HCT116 (cell line): ENCODE results near the gene TMPRSS3. TPM values are rescaled to one million over a fixed set of nuclear protein-coding genes. Genes with fewer than 3 reads are reported as not detected.

Source experiments
- ATAC-seq: fragments of 200-7000 bp; cut with Tn5 transposase; 2 replicates; pipeline ENCODE4 v1.9.1; 2020; ENCODE audit warnings: mild to moderate bottlenecking, moderate library complexity
- BruUV-seq: library from RNA; stranded (reverse); fragments of 400-500 nt; replicated peaks from 2 replicates; lab custom pipeline; 2021; lab: Mats Ljungman, UMichigan
- CTCF ChIA-PET: fragments of 300-600 bp; sonication (Branson Sonifier 250); formaldehyde crosslinking; loops from one replicate; lab custom pipeline; 2021; ENCODE audit warnings: antibody characterized with exemption; lab: Charles Lee
- POLR2A ChIA-PET: fragments of 300-600, 350-600 bp; sonication (Branson Sonifier 250); formaldehyde crosslinking; loops from one replicate; lab custom pipeline; 2021; ENCODE audit warnings: antibody characterized with exemption; lab: Charles Lee
- RAD21 ChIA-PET, 2 experiments: fragments of 300-600 bp; sonication (Branson Sonifier 250); formaldehyde crosslinking; loops; one replicate each; lab custom pipeline; 2023; ENCODE audit warnings: low total read pairs in 2 of 2; ENCODE audit not compliant: uncharacterized antibody in 2 of 2, unreplicated experiment in 2 of 2, low non-redundant PET in 1 of 2; lab: Charles Lee
- DNase-seq: peaks from one replicate; pipeline ENCODE4 v3.0.0-alpha.2; 2010; ENCODE audit warnings: low read depth, low spot score
- H2AFZ ChIP-seq: fragments of 200-600 bp; shearing (Covaris generic), sonication (generic); 2 replicates; pipeline ENCODE4 v1.6.1; 2017; ENCODE audit warnings: low read depth, mixed run types, mixed read lengths, antibody characterized with exemption, low read length; ENCODE audit not compliant: poor library complexity, severe bottlenecking
- H3K27ac ChIP-seq: 2 replicates; pipeline ENCODE4 v1.5.1; 2012; ENCODE audit warnings: low read depth, low read length
- H3K27me3 ChIP-seq: fragments of 200-600 bp; sonication (generic); 2 replicates; pipeline ENCODE4 v1.6.1; 2016; ENCODE audit warnings: mixed run types, low read length, mixed read lengths; ENCODE audit not compliant: insufficient read depth
- H3K36me3 ChIP-seq, 2 experiments: fragments of 200-500 bp in 1 of 2; fragments of 200-600 bp in 1 of 2; sonication (Bioruptor generic) in 1 of 2; sonication (generic) in 1 of 2; 2 replicates each; pipeline versions ENCODE4 v1.5.1 to v1.6.1; 2014 to 2016; ENCODE audit warnings: low read length in 2 of 2, inconsistent platforms in 1 of 2, mixed read lengths in 1 of 2, mixed run types in 1 of 2; ENCODE audit not compliant: insufficient read depth in 2 of 2, control insufficient read depth in 1 of 2
- H3K4me1 ChIP-seq, 2 experiments: fragments of 200-600 bp in 1 of 2; sonication (generic) in 1 of 2; 2 replicates each; pipeline versions ENCODE4 v1.5.1 to v1.6.1; 2012 to 2017; ENCODE audit warnings: low read length in 2 of 2, inconsistent platforms in 1 of 2, mild to moderate bottlenecking in 1 of 2, mixed read lengths in 1 of 2, mixed run types in 1 of 2, moderate library complexity in 1 of 2; ENCODE audit not compliant: insufficient read depth in 2 of 2, control insufficient read depth in 1 of 2
- H3K4me2 ChIP-seq: fragments of 200-600 bp; sonication (generic); 2 replicates; pipeline ENCODE4 v1.6.1; 2017; ENCODE audit warnings: mixed run types, low read length, mixed read lengths
- H3K4me3 ChIP-seq, 2 experiments: fragments of 200-600 bp in 1 of 2; sonication (generic) in 1 of 2; replicated peaks in 1 of 2; 2 replicates each; pipeline ENCODE4 v1.5.1; 2011 to 2016; ENCODE audit warnings: low read length in 2 of 2, control low read depth in 1 of 2, low read depth in 1 of 2, mild to moderate bottlenecking in 1 of 2, mixed read lengths in 1 of 2, mixed run types in 1 of 2
- H3K79me2 ChIP-seq: fragments of 200-600 bp; sonication (generic); 2 replicates; pipeline ENCODE4 v1.6.1; 2017; ENCODE audit warnings: mild to moderate bottlenecking, mixed run types, low read length, moderate library complexity, mixed read lengths; ENCODE audit not compliant: insufficient read depth
- H3K9ac ChIP-seq: fragments of 200-600 bp; sonication (generic); 2 replicates; pipeline ENCODE4 v1.6.1; 2016; ENCODE audit warnings: low read length, mixed read lengths
- H3K9me2 ChIP-seq: fragments of 200-600 bp; sonication (generic), shearing (Covaris generic); 2 replicates; pipeline ENCODE4 v1.6.1; 2017; ENCODE audit warnings: mixed run types, mild to moderate bottlenecking, moderate library complexity; ENCODE audit not compliant: insufficient read depth
- H3K9me3 ChIP-seq, 2 experiments: fragments of 200-500 bp in 1 of 2; fragments of 200-600 bp in 1 of 2; sonication (Bioruptor generic) in 1 of 2; sonication (generic) in 1 of 2; 2 replicates each; pipeline ENCODE4 v1.6.1; 2014 to 2017; ENCODE audit warnings: low read length in 2 of 2, mixed read lengths in 2 of 2, inconsistent platforms in 1 of 2, low read depth in 1 of 2, mild to moderate bottlenecking in 1 of 2, mixed run types in 1 of 2, moderate library complexity in 1 of 2; ENCODE audit not compliant: control insufficient read depth in 1 of 2, insufficient read depth in 1 of 2
- H4K20me1 ChIP-seq: fragments of 200-600 bp; sonication (generic), shearing (Covaris generic); 2 replicates; pipeline ENCODE4 v1.6.1; 2017; ENCODE audit warnings: mixed run types, mild to moderate bottlenecking, moderate library complexity; ENCODE audit not compliant: insufficient read depth
- ATF3 ChIP-seq: IDR thresholded peaks from 2 replicates; pipeline ENCODE4 v1.6.1; 2012
- CBX3 ChIP-seq: IDR thresholded peaks from 2 replicates; pipeline ENCODE4 v1.6.1; 2012; ENCODE audit warnings: low read depth
- CTCF ChIP-seq, 3 experiments: fragments of 200-600 bp in 1 of 3; sonication (generic) in 1 of 3; IDR thresholded peaks in 2 of 3; conservative IDR thresholded peaks in 1 of 3; 2 replicates each; pipeline ENCODE4 v1.5.1; 2012 to 2017; ENCODE audit warnings: low read depth in 2 of 3, low read length in 2 of 3, antibody characterized with exemption in 1 of 3, borderline replicate concordance in 1 of 3, control low read depth in 1 of 3, mild to moderate bottlenecking in 1 of 3, mixed read lengths in 1 of 3, mixed run types in 1 of 3, moderate library complexity in 1 of 3; ENCODE audit not compliant: insufficient read depth in 1 of 3
- EGR1 ChIP-seq: IDR thresholded peaks from 2 replicates; pipeline ENCODE4 v1.6.1; 2012; ENCODE audit warnings: low read depth
- JUND ChIP-seq: IDR thresholded peaks from 2 replicates; pipeline ENCODE4 v1.6.1; 2012
- MAX ChIP-seq: IDR thresholded peaks from 2 replicates; pipeline ENCODE4 v1.6.1; 2012
- POLR2AphosphoS5 ChIP-seq: IDR thresholded peaks from 2 replicates; pipeline ENCODE4 v1.6.1; 2011; ENCODE audit warnings: mild to moderate bottlenecking, low read depth, low read length, moderate library complexity
- RAD21 ChIP-seq: IDR thresholded peaks from 2 replicates; pipeline ENCODE4 v1.6.1; 2012; ENCODE audit warnings: low read depth, mild to moderate bottlenecking
- REST ChIP-seq: IDR thresholded peaks from 2 replicates; pipeline ENCODE4 v1.6.1; 2012; ENCODE audit warnings: low read depth
- SIN3A ChIP-seq: IDR thresholded peaks from 2 replicates; pipeline ENCODE4 v1.6.1; 2012; ENCODE audit warnings: low read depth
- SP1 ChIP-seq: IDR thresholded peaks from 2 replicates; pipeline ENCODE4 v1.6.1; 2012; ENCODE audit warnings: low read depth
- ZBTB33 ChIP-seq: IDR thresholded peaks from 2 replicates; pipeline ENCODE4 v1.6.1; 2011; ENCODE audit warnings: mild to moderate bottlenecking, low read length, moderate library complexity; ENCODE audit not compliant: insufficient replicate concordance; ENCODE audit errors: extremely low read depth
- ZFX ChIP-seq: fragments of 450-650 bp; IDR thresholded peaks from 2 replicates; pipeline ENCODE4 v1.6.1; 2017
- ZNF274 ChIP-seq: fragments of 200-500 bp; sonication (Bioruptor generic); IDR thresholded peaks from 2 replicates; pipeline ENCODE4 v1.6.1; 2014; ENCODE audit warnings: mild to moderate bottlenecking, low read depth, low read length, inconsistent platforms
- intact Hi-C: fragments of 100-400 bp; cut with micrococcal nuclease; formaldehyde crosslinking; loops from 2 replicates; pipeline ENCODE4 v1.10.0; 2022
- total RNA-seq: library from RNA; stranded (reverse); gene quantifications from one replicate; pipeline ENCODE4 v1.2.1, GENCODE V29; 2021; ENCODE audit not compliant: unreplicated experiment

Gene TMPRSS3
- total RNA-seq, 1 experiment from 2014 or later = not detected

- Histone ChIP-seq H3K27me3 (no peaks in the 10 kb centered on the region), H3K4me2 (no peak overlapping the region), H2AFZ (no peak overlapping the region), H3K9me2 (no peaks in the 10 kb centered on the region), H3K27ac (no peak overlapping the region), H3K4me3 (no peak overlapping the region), H3K36me3 (no peaks in the 10 kb centered on the region), H3K4me1 (peaks cover 0 to 3% of the 10 kb centered on the region in 2 experiments; a peak in 1 of 4 replicates), H4K20me1 (no peaks in the 10 kb centered on the region), H3K79me2 (no peaks in the 10 kb centered on the region), H3K9ac (no peak overlapping the region), H3K9me3 (peaks cover 4 to 5% of the 10 kb centered on the region in 2 experiments; a peak in 2 of 4 replicates)
- TF ChIP-seq SP1 (no peak), JUND (no peak), SIN3A (no peak), POLR2AphosphoS5 (no peak), EGR1 (no peak), ZNF274 (no peak), RAD21 (peak; percentile 80), ZFX (no peak), ATF3 (no peak), ZBTB33 (no peak), CBX3 (no peak; the same call in 1 of the 2 replicates), CTCF (IDR thresholded peaks at IDR 0.05 in 2 of 3, conservative IDR thresholded peaks at IDR 0.05 in 1 of 3; ENCODE audit: borderline replicate concordance in 1 of 3, insufficient read depth in 1 of 3, low read depth in 2 of 3, low read length in 2 of 3) (peak; percentile 95 to 99 (median 99)), MAX (peak; percentile 36; the same call in 1 of the 2 replicates), REST (no peak)
- no TSS peak for BruUV-seq
- ChIA-PET RAD21 (no interaction called here), CTCF (interaction anchor here (0.9 to 2.1 kb wide), 12 partner anchors 11 to 236 kb away, joined by 3 to 9 read pairs (median 4); partner anchors contain the start of genes TFF1 and UBASH3A), POLR2A (no interaction called here)
- ATAC-seq (peak; percentile 98), DNase-seq (peak; percentile 59)
- intact Hi-C loops = loop anchor here (10.0 kb wide), 1 partner anchor 153 kb away; no protein-coding TSS in a partner anchor
Measured at GRCh38 chr21:42381347-42381984, 14.4 kb downstream of the TMPRSS3 start.
